GM12892 (cell line): ENCODE data around the gene ZNF688.

Experiments
- POLR2A ChIP-seq: IDR thresholded peaks from 2 replicates; pipeline ENCODE4 v1.6.1; 2011; ENCODE audit warnings: low read depth, low read length, control low read depth
- POLR2AphosphoS5 ChIP-seq: IDR thresholded peaks from 2 replicates; pipeline ENCODE4 v1.6.1; 2011; ENCODE audit warnings: low read depth, low read length, control low read depth
- TAF1 ChIP-seq: IDR thresholded peaks from 2 replicates; pipeline ENCODE4 v1.6.1; 2011; ENCODE audit warnings: low read depth, mild to moderate bottlenecking, control low read depth, low read length, borderline replicate concordance

DNA sequence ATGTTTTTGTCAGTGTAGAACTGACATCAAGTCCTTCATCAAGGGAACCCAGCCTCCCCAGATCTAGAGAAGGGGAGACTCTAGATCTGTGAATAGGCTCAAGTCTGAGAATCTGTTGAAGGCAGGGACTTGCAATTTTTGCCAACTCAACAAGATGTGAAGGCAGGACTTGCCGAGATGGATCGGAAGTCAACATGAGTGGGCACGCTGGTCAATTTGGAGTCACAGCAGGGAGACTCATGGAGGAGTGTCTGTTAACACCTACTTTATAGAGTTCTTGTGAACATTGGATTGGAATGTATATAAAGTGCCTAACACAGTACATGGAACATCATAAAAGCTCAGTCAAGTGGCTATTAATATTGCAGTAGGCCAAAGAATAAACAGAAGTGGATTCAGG lies 28.7 kb upstream of the ZNF688 start:
- TF ChIP-seq POLR2A (no peak), POLR2AphosphoS5 (no peak), TAF1 (no peak)
